Measurements from ENCODE around the gene DNAJC22. TPM values are rescaled to one million over a fixed set of nuclear protein-coding genes. Genes with fewer than 3 reads are reported as not detected.

The DNAJC22 gene
- total RNA-seq, 1 donor from 2014 or later: under 0.01 TPM

DNA sequence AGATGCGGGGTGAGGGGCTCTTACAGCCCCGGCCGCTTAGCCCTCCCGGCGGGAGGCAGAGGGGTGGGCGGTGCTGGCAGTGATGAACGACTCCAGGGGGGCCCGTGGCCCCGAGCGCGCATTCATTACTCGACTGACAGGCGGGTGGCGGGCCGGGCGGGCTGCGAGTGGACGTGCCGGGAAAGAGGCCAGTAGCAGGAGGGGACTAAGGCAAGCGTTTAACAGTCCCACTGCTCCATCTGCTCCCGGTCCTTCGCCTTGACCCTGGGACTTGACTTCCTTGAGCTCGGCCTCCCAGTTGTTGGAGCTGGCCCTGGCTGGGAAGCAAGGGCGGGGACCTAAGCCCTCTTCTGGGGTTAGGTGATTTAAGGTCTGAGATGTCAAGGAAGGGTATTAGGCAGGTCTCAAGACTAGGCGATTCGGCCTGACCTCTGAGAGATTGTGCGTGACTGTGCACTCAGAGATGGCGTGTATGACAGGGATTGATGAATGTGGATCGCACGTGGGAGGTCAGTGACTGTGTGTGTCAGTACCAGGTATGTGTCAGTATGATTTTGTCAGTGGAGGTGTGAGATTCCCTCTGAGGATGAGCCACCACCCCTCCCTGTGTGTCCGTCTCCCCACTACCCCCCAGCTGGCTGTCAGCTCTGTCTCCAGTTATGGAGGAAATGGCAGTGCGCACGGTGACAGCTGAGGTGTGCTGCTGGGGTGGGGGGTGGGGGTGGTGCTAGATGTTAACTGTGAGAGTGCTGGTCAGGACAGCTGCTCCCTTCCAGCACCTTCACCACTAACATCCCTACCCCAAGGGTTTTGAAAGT lies 3.6 kb upstream of the DNAJC22 start:
- DNase-seq (ENCODE audit: low spot score in 2 of 2) (peak in 1 of 2 donors; percentile 47), FAIRE-seq (no peak)

DNA sequence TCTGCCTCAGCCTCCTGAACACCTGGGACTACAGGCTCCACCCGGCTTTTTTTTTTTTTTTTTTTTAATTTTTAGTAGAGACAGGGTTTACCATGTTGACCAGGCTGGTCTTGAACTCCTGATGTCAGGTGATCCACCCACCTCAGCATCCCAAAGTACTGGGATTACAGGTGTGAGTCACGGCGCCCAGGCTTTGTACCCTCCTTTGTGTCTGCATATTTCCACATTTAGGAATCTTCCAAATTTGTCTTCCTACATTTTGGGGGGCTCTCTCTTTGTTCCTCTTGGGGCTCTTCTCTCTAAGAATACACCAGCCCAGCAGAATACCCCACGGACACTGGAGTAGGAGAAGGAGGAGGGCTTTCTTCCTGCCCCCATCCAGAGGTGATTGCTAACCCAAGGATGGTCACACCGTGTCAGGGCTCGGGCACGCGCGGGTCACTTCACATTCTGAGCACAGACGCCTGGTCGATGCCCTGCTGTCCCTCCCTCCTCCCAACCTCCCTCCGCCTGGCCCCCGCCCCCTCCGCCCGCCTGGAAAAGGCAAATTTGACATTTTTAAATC lies 2.1 kb upstream of the DNAJC22 start:
- DNase-seq (ENCODE audit: low spot score in 2 of 2) (no peak), FAIRE-seq (no peak)

DNA sequence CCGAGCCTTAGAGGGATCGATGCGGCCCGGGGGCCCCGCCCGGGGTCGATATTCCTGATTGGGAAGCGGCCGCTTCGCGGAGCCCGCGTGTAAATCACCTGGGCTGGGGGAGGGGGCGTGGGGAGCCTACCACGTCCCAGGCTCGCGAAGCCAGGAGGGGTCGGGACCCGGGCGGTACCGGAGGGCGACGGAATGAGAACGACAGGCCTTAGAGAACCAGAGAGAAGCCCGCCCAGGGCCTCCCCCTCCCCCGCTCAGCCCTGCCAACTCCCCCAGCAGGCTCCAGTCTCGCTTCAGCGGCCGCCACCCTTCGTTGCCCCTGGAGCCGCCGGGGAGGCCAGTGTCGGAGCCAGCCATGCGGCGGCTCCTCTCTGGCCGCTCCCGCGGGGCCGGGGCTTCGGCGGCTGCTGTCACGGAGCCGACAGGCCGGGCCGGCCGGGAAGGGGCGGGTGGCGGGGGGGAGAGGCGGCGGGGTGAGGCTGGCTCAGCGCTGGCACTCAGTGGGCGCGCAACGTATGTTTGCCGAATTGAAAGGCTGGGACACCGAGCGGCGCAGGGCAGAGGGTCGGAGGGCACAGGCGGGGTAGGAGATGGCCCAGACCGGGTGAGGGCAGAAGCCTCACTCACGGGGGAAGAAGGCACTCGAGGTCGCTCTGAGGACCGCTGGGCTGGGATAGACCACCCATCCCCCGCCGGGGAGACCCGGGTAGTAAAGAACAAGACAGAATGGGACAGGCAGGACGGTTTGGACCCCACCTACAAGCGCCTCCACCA lies 1.4 kb upstream of the DNAJC22 start:
- DNase-seq (ENCODE audit: low spot score in 2 of 2) (peak in 1 of 2 donors; percentile 59), FAIRE-seq (no peak)

DNA sequence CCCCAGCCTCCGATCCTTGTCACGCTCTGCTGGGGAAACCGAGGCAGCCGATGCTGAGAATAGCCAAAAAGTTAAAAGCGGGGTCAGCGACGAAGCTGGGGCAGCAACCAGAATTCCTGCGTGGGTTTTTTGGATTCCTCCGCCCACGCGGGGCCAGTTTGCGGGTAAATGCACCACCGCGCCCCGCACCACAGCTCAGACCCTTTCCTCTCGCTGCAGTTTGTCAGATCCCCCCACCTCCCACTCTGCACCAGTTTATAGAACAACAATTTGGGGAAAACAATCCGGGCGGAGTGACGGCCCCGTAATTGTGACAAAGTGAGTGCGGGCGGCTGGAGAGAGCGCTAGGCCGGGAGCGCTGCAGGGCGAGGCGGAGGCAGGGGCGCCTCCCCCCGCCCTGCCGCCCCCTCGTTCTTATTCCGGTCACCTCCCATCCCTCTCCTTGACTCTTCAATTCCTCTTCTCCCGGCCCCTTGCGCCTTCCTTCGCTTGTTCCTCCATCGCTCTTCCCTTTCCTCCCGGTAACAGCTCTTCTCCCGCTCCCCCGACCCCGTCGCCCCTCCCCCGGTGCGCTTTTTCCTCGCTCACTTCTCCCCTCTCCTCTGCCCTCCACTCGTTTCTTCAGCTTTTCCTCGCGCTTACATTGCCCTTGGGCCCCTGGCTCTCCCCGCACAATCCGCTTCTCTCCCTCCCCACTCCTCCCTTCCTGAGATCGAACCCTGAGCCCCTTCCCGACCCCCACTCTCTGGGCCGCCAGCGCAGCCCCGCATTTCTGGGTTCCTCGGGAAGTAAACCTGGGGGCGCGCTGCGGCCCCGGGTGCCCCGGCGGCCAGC lies 646 bp upstream of the DNAJC22 start:
- no peak for FAIRE-seq
- no peak for DNase-seq (ENCODE audit: low spot score in 2 of 2)

DNA sequence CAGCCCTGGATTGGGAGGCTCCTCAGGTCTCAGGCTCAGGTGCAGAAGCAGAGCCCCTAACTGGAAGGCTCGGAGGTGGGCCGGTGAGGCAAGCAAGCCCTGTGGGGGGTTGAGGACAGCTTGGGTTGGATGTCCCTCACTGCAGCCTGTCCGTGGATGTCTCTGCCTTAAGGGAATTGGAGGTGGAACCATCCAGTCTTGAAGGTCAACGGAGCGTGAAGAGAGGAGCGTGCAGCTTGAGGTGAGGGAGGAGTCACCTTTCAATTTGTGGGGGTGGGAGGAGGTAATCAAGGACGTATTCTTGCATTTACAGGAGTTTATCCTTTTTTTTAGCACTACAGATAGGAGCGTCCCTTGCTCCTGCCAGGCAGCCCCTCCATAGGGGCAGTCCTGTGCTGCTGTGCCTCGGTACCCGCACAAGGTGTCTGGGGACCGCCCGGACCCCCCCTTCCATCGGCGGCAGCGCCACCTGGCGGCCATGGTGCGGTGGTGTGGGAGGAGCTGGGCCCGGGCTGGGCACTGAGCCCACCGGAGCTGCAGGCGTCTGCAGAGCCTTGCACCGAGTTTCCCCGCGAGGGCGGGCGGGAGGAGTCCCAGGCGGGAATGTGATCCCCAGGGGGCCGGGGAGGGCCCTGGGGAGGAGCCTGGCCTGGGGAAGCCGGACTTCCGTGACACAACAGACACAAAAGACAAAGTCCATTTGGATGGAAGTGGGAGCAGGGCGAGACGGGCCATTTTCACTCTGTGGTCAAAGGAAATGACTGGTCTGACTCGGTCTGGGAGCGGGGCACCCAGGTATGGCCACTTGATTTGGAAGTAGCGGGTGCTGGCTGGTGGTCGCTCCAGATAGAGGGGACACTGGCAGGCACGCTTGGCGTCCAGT lies 864 bp downstream of the DNAJC22 start:
- FAIRE-seq: no peak
- peak; percentile 89 to 95 for DNase-seq (ENCODE audit: low spot score in 2 of 2)

DNA sequence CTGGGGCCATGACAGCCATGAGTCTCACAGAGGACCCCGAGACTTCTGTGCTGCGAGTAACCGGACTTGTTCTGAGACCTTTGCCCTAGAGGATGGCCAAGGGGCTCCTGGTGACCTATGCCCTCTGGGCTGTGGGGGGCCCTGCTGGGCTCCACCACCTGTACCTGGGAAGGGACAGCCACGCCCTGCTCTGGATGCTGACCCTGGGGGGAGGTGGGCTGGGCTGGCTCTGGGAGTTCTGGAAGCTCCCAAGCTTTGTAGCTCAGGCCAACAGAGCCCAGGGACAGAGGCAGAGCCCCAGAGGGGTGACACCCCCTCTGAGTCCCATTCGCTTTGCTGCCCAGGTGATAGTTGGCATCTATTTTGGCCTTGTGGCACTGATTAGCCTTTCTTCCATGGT lies 2.1 kb downstream of the DNAJC22 start:
- DNase-seq (ENCODE audit: low spot score in 2 of 2) (no peak), FAIRE-seq (no peak)

DNA sequence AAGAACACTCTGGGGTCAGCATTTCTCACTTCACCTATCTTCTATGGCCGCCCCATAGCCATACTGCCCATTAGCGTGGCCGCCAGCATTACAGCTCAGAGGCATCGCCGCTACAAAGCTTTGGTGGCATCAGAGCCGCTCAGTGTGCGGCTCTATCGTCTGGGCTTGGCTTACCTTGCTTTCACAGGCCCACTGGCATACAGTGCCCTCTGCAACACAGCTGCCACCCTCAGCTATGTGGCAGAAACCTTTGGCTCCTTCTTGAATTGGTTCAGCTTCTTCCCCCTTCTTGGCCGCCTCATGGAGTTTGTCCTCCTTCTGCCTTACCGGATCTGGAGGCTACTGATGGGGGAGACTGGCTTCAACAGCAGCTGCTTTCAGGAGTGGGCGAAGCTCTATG lies 2.6 kb downstream of the DNAJC22 start:
- FAIRE-seq: no peak
- DNase-seq (ENCODE audit: low spot score in 2 of 2): no peak

DNA sequence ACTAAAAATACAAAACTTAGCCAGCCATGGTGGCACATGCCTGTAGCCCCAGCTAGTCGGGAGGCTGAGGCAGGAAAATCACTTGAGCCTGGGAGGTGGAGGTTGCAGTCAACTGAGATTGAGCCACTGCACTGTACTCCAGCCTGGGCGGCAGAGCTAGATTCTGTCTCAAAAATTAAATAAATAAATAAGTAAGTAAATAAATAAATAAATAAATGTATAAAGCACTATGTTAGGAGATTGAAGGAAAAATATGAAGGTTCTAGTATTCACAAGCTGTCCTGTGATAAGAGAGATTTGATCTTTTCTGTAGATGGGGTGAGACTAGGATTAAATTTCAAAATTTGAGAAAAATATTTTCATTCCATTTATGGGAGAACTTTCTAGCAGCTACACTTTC lies 5.7 kb downstream of the DNAJC22 start:
- FAIRE-seq (no peak), DNase-seq (ENCODE audit: low spot score in 2 of 2) (no peak)

DNA sequence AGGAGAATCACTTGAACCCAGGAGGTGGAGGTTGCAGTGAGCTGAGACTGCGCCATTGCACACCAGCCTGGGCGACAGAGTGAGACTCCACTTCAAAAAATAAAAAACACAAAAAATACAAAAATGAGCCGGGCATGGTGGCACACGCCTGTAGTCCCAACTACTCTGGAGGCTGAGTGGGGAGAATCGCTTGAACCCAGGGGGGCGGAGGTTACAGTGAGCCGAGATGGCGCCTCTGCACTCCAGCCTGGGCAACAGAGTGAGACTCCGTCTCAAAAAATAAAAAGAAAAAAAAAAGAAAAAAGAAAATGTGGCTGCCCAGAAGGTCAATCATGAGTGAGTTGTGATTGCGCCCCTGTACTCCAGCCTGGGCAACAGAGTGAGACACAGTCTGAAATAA lies 9.2 kb downstream of the DNAJC22 start:
- FAIRE-seq (no peak), DNase-seq (ENCODE audit: low spot score in 2 of 2) (no peak)

DNA sequence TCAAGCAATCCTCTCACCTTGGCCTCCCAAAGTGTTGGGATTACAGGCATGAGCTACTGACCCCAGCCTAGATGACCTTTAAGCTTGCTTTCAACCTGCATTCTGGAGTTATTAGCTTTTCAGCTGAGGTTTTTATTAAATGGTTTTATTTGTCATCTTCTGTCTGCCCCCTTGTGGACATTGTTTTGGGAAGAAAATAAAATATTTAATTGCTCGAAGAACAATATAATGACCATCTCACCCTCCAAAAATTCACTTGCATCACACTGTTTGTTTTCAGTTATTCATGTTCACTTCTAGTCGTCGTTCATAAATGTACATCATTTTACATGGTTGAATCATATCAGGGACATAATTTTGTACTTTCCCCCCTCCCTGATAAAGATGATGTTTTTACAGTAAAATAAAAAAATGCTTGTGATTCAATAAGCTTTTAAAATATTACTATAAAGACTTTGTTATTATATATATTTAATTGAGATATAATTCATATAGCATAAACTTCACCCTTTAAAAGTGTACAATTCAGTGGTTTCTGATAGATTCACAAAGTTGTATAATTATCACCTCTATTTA lies 10.5 kb downstream of the DNAJC22 start:
- no peak for FAIRE-seq
- peak in 1 of 2 donors; percentile 20 for DNase-seq (ENCODE audit: low spot score in 2 of 2)

DNA sequence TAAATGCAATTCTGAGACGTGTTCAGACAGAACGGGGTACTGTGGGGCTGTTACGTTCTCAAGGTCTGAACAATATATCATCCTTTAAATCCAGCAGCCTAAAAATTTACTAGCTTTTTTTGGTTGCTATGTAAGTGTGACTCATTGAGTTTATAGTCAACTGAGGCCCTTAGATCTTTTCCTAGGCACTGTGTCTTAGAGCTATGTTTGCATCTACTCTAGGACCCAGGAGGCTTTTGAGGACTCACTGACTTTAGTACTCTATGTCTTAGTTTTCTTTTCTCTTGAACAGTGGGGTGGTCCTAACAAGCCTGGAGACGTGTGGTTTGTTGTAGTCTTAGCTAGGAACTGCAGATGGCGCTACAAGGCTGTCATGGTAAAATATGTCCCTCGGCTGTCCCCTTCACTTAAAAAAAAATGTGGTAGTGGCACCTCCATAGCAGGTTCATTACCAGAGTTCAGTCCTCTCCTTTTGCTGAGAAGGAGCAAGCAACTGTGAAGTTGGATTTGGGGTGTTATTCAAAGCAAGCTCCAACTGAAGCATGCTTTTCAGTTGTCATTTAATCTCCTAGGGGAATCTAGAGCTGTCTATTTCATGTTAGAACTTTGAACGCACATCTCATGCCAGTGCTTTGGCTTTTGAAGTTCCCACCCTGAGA lies 11.9 kb downstream of the DNAJC22 start:
- DNase-seq (ENCODE audit: low spot score in 2 of 2) (peak; percentile 34 to 56), FAIRE-seq (no peak)

DNA sequence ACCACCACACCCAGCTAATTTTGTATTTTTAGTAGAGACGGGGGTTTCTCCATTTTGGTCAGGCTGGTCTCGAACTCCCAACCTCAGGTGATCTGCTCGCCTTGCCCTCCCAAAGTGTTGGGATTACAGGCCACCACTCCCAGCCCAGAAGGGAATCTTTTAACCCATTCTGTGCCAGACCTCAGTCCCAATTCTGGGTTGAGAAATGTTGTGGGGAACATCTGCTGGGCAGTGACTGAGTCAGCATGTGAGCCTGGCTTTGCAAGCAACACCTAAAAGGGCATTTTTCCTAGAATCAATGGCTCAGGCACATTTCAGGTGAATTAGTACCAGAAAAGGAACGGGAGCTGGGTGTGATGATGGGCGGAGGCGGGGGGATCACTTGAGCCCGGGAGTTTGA lies 13.0 kb downstream of the DNAJC22 start:
- DNase-seq (ENCODE audit: low spot score in 2 of 2) (no peak), FAIRE-seq (no peak)

DNA sequence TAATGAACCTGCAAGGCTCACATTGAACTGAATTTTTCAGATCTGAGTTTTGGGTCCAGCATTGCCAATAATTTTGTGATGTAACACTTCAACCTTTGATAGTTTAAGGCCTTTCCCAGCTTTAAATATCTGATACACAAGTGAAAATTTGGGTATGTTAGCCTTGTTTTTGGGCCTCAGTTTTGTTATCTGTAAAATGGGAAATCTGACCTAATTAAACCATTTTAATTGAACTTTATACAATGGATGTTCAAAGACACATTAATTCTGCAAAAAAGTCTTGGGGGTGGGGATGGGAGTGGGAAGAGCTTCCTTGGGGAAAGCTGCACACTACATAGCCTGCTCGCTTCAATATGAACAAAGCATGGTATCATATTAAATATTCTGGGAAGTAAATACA lies 15.4 kb downstream of the DNAJC22 start:
- DNase-seq (ENCODE audit: low spot score in 2 of 2) (no peak), FAIRE-seq (no peak)

DNA sequence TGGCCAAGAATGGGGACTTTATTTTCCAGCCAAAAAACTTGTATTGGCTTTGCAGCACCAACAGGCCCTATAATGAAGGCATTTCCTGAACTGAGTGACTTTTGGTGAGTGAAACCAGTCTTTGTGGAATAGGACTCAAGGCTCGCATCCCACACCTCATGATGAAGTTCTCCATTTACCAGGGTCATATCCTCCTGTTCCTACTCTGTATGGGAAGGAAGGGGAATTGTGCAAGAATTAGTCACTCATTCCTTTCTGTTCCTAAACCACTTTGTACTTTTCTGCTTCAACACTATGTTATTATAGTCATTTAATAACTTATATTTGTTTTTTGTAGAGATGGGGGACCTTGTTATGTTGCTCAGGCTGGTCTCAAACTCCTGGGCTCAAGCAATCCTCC lies 18.3 kb downstream of the DNAJC22 start:
- DNase-seq (ENCODE audit: low spot score in 2 of 2) (no peak), FAIRE-seq (no peak)

DNA sequence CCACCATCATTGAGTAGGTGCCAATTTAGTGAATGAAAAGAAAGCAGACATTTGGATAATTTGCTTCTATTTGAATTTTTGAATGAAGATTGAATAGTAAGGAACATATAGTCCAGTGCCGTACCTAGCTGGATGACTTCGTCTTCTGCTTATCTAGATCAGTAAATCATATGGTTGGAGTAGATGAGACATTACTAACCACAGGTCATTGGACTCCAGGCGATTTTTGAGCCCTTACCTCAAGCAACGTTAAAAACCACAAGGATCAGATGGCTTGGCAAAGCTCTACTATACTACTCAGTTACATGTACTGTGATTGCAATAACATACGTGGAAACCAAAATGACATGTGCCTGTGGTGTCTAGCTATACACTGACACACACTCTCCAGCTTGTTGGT lies 18.9 kb downstream of the DNAJC22 start:
- no peak for FAIRE-seq
- DNase-seq (ENCODE audit: low spot score in 2 of 2): no peak

DNA sequence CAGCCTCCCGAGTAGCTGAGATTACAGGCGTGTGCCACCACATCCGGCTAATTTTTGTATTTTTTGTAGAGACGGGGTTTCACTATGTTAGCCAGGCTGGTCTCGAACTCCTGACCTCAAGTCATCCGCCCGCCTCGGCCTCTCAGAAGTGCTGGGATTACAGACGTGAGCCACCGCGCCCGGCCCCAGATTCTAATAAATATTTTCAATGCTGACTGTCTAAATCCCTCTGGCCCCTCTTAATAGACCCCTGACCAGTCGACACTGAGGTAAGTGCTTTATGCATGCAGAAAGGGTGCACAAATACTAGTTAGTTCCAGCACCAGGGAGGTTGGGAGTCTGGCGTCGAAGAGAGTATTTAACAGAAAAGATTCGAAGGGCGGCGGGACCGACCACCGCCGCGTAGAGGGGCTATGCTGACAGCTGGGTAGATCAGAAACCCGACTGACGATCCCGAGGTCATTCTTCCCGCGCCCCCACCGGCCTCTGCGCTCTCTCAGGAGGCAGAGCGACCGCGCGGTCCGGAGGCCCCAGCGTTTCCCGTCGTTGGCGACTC lies 19.5 kb downstream of the DNAJC22 start:
- DNase-seq (ENCODE audit: low spot score in 2 of 2) (no peak), FAIRE-seq (no peak)

DNA sequence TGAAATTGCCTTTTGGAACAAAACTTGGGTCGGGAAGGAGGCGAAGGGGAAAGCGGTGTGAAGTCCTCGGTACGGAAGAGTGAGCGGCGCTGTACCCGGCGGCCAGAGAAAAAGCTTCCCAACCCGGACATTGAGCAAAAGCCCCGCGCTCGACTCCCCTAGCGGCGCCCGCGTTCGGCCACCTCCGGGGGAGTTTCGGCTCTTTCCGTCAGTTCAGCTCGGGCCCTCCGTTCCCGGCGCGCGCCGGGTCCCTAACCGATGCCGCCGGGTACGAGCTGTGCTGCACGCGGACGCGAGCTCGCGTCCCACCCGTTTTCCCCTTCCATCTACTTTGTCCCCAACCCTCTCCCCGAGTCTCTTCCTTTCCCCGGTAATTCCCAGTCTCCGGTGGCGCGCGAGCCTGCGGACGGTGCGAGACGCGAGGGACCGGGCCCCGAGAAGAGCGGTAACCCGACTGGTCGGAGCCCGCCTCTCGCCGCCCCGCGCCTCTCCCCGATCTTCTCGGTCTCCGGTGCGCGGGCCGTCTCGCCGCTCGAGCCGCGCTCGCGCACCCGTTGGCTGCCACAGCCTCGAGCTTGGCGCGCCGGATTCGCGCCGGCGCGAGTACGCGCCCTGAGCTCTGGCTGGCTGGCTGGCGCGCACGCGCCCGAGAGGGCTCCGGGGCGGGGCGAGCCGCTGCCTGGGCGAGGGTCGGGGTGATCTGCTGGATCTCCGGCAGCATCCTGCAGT lies 20.1 kb downstream of the DNAJC22 start:
- DNase-seq (ENCODE audit: low spot score in 2 of 2): peak; percentile 88 to 92
- FAIRE-seq: no peak

Data from frontal cortex (tissue), 4 donors.